SKM-1 treated with dmso at 0.1 percent for 144 hours (cell line): ENCODE data around the gene FRAS1.

Experiments
- DNase-seq: peaks from one replicate; lab custom pipeline; 2025; ENCODE audit not compliant: unreplicated experiment; lab: John Stamatoyannopoulos, UW

FRAS1 gene

DNA sequence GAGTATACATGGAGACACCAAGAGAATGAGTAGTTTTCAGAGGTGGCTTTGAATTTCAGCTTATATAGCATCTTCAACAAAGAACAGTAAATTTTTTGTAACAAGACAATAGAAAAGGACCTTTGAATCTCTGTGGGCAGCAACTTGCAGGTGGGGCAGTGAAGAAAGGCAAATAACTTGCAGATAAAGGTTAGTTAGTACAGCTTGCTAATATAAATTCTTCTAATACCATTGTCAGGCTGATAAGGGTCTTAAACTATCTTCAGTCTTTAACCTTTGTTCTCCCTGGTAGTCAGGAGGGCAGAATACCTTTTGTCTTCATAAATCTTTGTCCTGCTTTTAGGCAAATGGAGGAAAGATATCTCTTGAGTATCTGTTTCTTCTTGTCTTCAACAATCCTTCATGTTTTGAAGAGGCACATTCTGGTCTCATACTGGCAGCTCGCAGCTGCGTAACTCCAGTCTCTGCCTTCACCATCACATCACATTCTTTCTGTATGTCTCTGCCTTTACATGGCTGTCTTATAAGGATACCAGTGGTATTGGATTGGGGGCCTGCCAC, 510.5 kb downstream of the FRAS1 start:
- DNase-seq: no peak

DNA sequence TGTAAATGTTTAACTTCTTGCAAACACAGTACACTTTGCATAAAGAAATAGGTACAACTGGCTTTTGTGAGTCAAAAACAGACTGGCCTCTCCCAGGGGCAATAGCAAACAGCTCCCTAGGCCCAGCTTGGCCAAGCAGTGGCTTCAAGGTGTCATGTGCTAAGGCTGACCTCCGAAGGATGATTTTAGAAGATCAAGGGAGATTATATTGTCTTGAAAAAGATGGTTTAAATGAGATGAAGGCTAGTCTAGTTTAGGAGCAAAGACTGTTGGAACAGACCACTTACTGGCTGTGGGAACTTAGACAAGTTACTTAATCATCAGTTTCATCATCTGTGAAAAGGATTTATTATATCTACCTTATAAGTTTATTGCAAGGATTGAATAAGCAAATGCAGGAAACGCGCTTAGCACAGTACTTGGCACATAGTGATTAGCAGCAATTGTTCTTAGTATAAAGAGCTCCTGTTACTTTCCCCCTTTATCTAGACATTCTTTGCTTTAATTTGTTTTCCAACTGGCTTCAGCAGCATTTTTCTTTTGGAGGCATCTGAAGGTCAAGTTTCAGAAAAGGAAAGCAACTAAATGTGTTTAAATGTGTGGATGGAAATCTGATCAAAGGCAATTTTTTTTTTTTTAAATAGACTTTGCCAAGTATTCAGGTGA, 511.6 kb downstream of the FRAS1 start:
- DNase-seq: no peak

DNA sequence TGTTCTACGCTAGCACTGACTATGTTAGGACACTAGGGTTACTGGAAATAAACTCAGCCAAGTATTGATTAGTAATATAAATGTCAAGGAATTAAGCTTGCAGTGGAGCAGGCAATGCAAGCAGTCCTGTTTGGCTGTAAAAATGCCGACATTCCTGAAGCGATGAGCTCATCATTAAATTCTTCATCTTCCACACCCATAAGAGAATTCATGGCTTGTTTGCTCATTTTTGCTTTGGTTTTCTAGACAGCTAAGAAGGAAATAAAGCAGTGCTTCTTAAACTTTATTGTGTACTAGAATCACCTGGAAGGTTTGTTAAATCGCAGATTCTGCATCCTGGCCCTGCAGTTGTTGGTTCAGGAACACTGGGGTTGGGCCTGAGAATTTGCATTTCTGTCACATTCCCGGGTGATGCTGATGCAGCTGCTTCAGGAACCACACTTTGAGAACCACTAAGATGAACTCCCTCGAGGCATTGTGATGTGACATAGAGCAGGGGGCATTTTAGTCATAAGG, 512.2 kb downstream of the FRAS1 start:
- DNase-seq: no peak

DNA sequence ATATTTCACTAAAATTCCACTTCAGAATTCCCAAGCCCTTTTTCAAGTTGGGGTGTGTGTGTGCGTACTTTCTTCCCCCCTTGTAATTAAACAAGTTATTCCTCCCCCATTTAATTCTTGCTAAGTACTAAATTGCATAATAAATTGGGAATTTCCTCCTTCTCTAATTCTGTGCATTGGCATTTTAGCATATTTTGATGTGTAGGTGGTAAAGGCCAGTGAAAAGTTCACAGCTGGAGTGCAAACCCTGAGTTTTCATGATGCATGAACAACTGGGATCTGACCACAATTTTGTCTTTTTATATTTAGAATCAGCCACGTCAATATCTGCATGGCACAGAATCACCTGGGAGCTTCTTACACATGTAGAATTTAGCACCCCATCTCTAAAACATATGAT, 513.0 kb downstream of the FRAS1 start:
- no peak for DNase-seq

DNA sequence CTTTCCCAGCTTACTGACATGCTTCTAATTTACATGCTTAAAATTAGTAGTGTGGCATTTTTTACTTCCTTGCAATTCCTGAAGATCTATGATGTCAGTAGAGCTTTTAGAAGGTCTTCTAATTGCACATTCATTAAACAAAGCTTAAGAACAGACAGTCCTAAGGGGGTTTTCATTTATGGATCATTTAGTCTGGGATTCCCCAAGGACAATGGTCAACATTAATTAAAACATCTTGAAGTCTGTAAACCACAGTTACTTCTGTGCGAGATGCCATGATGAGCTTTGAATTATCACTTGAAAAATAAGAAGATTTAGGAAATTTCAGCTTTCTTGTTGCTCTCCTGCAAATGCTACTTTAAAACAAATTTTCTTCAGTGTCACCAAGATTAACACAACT, 514.7 kb downstream of the FRAS1 start:
- DNase-seq: no peak

DNA sequence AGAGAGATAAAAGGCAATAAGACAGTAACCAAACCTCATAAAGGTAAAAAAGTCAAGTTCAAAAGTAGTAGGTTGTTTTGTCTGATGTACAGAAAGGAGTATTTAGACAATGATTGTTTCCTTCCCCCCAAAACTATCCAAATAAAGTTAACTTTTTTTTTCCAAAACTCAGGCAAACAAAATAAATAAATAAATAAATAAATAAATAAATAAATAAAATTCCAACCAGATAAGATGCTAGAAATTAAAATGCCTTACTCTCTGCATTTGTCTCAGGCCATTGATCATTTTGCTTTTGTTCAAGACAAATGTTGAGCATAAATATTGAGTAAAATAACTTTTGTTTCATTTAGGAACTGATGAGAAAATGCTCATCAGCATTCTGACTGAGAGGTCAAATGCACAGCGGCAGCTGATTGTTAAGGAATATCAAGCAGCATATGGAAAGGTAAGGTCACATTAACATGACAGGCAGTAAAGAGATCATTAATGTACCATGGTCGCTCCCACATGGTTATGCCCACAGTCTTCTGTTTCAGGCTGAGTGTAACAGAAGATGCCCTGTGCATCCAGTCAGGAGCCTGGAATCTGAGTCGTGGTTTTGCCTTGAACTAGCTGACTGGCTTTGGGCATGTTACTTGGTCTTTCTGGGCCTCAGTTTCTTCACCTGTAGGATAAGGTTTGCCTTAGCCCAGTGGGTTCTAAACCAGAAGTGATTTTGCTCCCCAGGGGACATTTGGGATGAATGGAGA, 521.7 kb downstream of the FRAS1 start:
- no peak for DNase-seq

DNA sequence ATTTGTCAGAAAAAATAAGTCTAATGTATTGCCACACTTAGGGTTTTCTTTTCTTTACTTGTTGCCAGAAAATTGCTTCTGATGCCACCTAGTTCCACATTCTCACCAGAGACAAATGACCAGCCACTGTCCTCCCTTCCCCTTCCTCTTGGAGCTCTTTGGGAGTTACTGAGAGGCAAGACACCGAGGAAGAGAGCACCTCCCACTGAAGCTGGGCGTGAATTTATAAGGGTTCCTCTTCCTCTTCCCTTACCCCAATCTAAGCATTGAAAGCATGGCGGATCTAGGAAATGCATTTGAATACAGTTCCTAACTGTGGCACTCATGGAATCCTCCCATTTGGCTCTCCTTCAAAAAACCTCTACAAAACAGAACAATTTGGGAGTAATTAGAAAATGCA, 524.5 kb downstream of the FRAS1 start:
- DNase-seq: no peak

DNA sequence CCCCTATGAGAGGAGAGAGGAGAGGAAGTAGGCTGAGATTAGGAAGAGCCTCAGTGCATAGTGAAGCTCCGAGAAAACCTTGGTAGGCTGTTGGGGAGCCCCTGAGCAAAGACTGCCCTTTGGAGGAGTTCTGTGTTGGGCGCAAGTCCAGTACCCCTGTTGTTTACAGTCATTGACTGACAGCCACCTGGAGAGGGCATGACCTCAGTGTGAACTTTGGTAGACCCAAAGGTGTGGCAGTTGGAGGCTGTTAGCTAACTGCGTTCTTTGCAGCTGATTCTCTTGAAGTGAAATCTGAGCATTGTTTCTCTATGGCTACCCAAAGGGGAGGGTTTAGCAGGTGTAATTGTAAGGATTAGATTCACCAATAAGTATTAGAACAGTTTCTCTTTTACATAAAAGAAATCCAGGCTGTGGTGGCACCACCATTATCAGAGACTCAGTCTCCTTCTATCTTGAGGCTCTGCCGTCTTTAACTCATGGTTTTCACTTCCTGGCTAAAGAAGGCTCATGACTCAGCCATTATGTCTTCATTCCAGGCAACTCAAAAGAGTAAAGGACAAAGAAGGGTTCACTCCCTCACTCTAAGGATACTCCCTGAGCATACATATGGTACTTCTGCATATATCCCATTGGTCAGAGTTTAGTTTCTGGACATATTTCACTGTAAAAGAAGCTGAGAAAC, 527.9 kb downstream of the FRAS1 start:
- no peak for DNase-seq

DNA sequence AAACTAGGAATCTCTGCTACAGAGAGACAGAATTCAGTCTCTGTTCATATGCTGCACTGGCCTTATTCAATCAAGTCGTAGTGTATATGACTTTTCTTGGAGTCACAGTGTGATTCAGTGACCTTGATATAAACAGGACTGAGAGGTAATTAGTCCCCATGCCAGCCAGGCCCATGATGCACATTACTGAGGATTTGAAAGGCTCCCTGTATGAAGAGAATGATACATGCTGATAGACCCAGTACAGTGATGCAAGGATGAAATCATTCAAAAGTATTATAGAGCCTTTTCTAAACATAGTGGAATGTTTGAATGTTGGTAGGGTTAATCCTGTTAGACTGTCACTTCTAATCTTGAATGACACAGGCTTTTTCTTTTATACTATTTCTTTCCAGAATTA, 528.5 kb downstream of the FRAS1 start:
- no peak for DNase-seq

DNA sequence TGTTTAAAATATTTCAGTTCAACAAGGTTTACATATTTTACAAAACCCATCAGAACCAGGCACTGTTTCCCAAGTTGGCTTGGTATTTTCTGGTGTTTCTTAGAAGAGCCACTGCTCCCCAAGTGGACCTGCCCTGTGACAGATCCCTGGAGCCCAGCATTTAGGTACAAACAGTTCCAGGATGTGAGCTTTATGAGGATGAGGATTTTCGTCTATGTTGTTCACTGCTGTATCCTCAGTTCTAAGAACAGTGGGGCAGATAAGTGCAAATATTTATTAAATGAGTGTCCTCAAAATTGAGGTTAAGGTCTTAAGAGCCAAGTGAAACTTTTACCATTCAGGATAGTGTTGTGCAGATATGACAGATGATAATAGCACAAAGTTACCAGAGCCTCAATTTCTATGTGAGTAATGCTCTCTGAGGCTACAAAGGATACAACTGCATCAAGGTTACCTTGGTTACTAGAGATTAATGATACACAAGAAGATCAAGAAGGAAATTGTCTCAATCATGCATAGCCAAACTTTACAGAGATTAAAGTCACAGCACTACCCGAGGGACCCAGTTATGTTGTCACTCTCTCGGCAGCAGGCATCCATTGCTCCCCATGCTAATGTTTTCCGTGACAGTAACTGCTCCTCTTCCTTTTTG, 531.9 kb downstream of the FRAS1 start:
- DNase-seq: no peak

DNA sequence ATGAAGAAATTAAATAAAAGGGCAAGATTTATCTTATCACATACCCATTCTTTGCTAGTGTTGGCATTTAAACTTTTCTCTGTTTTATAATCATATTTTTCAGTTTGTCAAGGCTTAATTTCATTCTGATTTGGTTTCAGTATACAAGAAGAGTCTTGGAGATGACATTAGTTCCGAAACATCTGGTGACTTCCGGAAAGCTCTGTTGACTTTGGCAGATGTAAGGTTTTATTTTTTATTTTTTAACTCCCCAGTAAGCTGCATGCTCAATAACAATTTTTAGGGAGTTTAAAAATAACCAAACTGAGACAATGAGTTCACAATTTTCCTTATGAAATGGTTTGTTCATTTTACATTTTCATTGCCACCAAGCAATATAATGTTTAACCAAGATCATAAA, 534.3 kb downstream of the FRAS1 start:
- DNase-seq: no peak

DNA sequence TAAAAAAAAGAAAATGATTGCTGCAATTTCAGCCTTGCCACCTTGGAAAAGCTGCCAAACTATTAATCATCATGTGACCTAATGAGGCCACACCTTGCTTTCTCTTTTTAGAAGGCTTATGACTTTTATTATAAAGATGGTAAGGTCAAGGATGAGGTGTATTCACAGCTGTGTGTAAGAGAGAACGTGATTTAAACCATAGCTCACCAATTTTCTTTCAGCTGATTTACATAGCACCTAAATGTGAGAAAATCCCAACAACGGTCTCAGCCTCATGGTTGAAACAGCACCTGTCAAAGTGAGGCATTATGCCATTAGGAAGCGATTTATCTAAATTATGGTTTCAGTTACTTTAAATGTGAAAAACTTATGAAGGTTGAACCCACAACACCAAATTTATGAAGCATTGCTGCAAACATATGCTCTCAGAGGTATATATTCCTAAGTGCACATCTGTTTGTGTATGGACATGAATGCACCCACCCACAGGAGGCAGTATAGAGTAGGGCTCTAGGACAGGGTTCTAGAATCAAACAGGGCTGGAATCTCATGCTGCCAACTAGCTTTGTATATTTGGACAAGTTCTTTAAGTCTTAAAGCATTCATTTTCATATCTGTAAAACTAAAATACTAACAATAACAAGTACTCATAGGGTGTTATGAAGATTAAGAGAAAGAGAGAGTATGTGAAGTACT, 535.1 kb downstream of the FRAS1 start:
- no peak for DNase-seq
